Measurements from ENCODE around the gene PRMT1. TPM values are rescaled to one million over a fixed set of nuclear protein-coding genes. Genes with fewer than 3 reads are reported as not detected.

Gene PRMT1
- total RNA-seq, 4 donors from 2014 or later = 102 to 117 (median 108) TPM

- intact Hi-C loops (cut with DNase I; ENCODE audit: low total_unique reads) = no loop called here
- no peak for DNase-seq (ENCODE audit: low spot score in 2 of 2)
- TF ChIP-seq POLR2A (IDR thresholded peaks at IDR 0.05) (no peak), CTCF (IDR thresholded peaks at IDR 0.05) (no peak)
- WGBS, 2 donors = 67 to 70% methylated on average over 12 of the region's 12 CpGs
- H3K4me3 ChIP-seq (ENCODE audit: low read depth, poor library complexity, severe bottlenecking) = no peak overlapping the region
Observed at GRCh38 chr19:49687150-49687549, 10.1 kb downstream of the PRMT1 start.

- no peak overlapping the region for H3K4me3 ChIP-seq (ENCODE audit: low read depth, poor library complexity, severe bottlenecking)
- no peak for DNase-seq (ENCODE audit: low spot score in 2 of 2)
- intact Hi-C loops (cut with DNase I; ENCODE audit: low total_unique reads) = no loop called here
- TF ChIP-seq CTCF (IDR thresholded peaks at IDR 0.05) = no peak
- TF ChIP-seq POLR2A (IDR thresholded peaks at IDR 0.05) = no peak
- WGBS, 2 donors = 70 to 71% methylated on average over 20 to 26 of the region's 26 CpGs
Observed at GRCh38 chr19:49687566-49688316, 10.7 kb downstream of the PRMT1 start.

GRCh38 chr19:49688531-49689132, 11.6 kb downstream of the PRMT1 start:
- intact Hi-C loops (cut with DNase I; ENCODE audit: low total_unique reads) = no loop called here
- H3K4me3 ChIP-seq (ENCODE audit: low read depth, poor library complexity, severe bottlenecking) = no peak overlapping the region
- TF ChIP-seq POLR2A (IDR thresholded peaks at IDR 0.05) (no peak), CTCF (IDR thresholded peaks at IDR 0.05) (no peak)
- WGBS, 2 donors = 74 to 79% methylated on average over 10 to 12 of the region's 12 CpGs
- no peak for DNase-seq (ENCODE audit: low spot score in 2 of 2)

GRCh38 chr19:49689133-49690078, 12.3 kb downstream of the PRMT1 start, which contains the start of gene ADM5:
TSS of gene ADM5 (plus strand) at chr19:49689594. CDS start at chr19:49689838, 244 bp downstream.
- DNase-seq (ENCODE audit: low spot score in 2 of 2) = peak in 1 of 2 donors; percentile 91
- intact Hi-C loops (cut with DNase I; ENCODE audit: low total_unique reads) = no loop called here
- 28% methylated on average over 41 to 43 of the region's 54 CpGs for WGBS, 2 donors
- H3K4me3 ChIP-seq (ENCODE audit: low read depth, poor library complexity, severe bottlenecking) = peak within 1 kb of the TSS; percentile 34
- TF ChIP-seq POLR2A (IDR thresholded peaks at IDR 0.05) = no peak
- TF ChIP-seq CTCF (IDR thresholded peaks at IDR 0.05) = no peak

GRCh38 chr19:49690079-49690655, 13.1 kb downstream of the PRMT1 start:
- H3K4me3 ChIP-seq (ENCODE audit: low read depth, poor library complexity, severe bottlenecking) = peak overlapping the region; percentile 34
- TF ChIP-seq CTCF (IDR thresholded peaks at IDR 0.05) (no peak), POLR2A (IDR thresholded peaks at IDR 0.05) (no peak)
- 12 to 18% methylated on average over 34 to 39 of the region's 39 CpGs for WGBS, 2 donors
- no peak for DNase-seq (ENCODE audit: low spot score in 2 of 2)
- intact Hi-C loops (cut with DNase I; ENCODE audit: low total_unique reads) = no loop called here

Measured in lower leg skin (tissue), 4 donors.